ENCODE data around the gene SMAD7. TPM values are rescaled to one million over a fixed set of nuclear protein-coding genes. Genes with fewer than 3 reads are reported as not detected.
A peak's percentile ranks its signal among the peaks of the same experiment; 100 is the strongest.

Gene SMAD7
- total RNA-seq, 2 experiments from 2014 or later: 13.6 to 14.4 TPM

GRCh38 chr18:48938827-48939204 is 11.9 kb downstream of the SMAD7 start:
- no peak for DNase-seq
- ChIA-PET CTCF (interaction anchor here (1.1 kb wide), 1 partner anchor 161 kb away, joined by 3 read pairs; no protein-coding TSS in a partner anchor), POLR2A (no interaction called here)
- Mint-ChIP-seq H3K36me3 (peaks cover 10% of the 10 kb centered on the region), H3K9me3 (no peaks in the 10 kb centered on the region), H3K4me1 (ENCODE audit: low read depth) (peaks cover 86% of the 10 kb centered on the region), H3K4me3 (no peak overlapping the region), H3K27me3 (no peaks in the 10 kb centered on the region), H3K27ac (no peak overlapping the region)
- intact Hi-C loops (cut with micrococcal nuclease): loop anchor here (10.0 kb wide), 2 partner anchors 1014 to 1346 kb away; partner anchors contain the start of genes CXXC1 and MBD1

DNA sequence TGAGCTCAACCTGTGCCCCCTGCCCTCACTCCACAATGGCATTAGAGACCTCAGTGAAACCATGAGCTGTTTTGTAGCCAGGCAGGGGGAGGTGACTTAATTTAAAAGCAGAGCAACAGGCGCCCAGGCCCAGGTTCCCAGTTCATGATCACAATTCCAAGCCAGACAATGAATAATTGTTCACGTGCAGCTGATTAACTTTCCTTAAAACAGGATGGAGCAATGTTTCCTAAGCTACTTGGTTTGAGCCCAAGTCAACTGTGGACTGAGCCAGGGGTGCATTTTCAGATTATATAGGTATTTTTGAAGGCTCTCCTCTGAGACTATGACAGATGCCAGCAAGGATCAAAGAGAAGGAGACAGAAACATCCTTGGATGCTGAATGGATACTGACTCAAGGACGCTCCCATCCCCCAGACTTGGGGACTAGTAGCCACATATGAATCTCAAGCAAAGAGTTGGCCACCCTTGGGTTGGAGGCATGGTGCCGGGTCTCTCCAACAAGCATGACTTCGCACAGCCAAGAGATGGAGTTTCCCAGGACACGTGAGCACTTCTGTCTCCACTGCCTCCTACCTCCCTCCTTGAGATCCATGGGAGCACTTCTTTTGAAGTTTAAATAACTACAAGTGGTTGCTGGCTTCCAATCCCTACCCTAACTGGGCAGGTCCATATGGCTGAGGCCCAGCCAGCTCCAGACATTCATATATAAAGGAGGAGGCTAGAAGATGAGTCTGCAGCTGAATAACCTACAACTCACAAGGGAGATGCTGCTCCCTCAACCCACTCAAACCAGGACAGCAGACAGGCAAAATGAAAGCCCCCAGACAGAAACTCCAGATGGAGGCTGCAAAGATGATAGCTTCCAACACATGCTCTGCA is 12.7 kb downstream of the SMAD7 start:
- no peaks in the 10 kb centered on the region for H3K9me3 Mint-ChIP-seq
- ChIA-PET POLR2A (no interaction called here), CTCF (interaction anchor here (1.1 to 1.3 kb wide), 2 partner anchors 25 to 160 kb away, joined by 3 to 4 read pairs; no protein-coding TSS in a partner anchor)
- H3K27ac Mint-ChIP-seq: peak overlapping the region; percentile 20
- H3K27me3 Mint-ChIP-seq: no peaks in the 10 kb centered on the region
- H3K36me3 Mint-ChIP-seq: peaks cover 8% of the 10 kb centered on the region
- DNase-seq: no peak
- intact Hi-C loops (cut with micrococcal nuclease): loop anchor here (10.0 kb wide), 2 partner anchors 1013 to 1347 kb away; partner anchors contain the start of genes CXXC1 and MBD1
- no peak overlapping the region for H3K4me3 Mint-ChIP-seq
- peaks cover 86% of the 10 kb centered on the region for H3K4me1 Mint-ChIP-seq (ENCODE audit: low read depth)

DNA sequence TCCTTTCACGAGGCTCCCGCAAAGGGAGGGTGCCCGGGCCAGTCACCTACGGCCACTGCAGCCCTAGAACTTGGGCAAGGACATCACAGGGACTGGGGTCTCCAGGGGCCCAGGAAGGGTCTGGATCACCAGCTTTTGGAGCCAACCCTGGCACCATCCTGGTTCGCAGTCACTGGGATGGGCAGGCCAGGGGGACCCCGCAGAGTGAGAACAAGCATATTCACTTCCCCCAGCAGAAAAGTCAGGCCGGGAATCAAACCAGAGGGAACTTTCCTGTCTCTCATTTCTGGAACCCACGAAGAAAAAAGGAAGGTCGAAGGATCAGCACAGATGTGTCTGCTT is 15.4 kb downstream of the SMAD7 start:
- peak overlapping the region; percentile 76 for H3K27ac Mint-ChIP-seq
- intact Hi-C loops (cut with micrococcal nuclease): loop anchor here (10.0 kb wide), 2 partner anchors 1011 to 1349 kb away; partner anchors contain the start of genes CXXC1 and MBD1
- no peaks in the 10 kb centered on the region for H3K9me3 Mint-ChIP-seq
- ChIA-PET CTCF (no interaction called here), POLR2A (no interaction called here)
- no peaks in the 10 kb centered on the region for H3K27me3 Mint-ChIP-seq
- H3K4me3 Mint-ChIP-seq: no peak overlapping the region
- H3K4me1 Mint-ChIP-seq (ENCODE audit: low read depth): peaks cover 89% of the 10 kb centered on the region
- no peaks in the 10 kb centered on the region for H3K36me3 Mint-ChIP-seq
- DNase-seq: no peak

- H3K4me1 Mint-ChIP-seq (ENCODE audit: low read depth): peaks cover 89% of the 10 kb centered on the region
- peak overlapping the region; percentile 76 for H3K27ac Mint-ChIP-seq
- ChIA-PET POLR2A (interaction anchor here (0.6 to 3.5 kb wide), 3 partner anchors 18 to 779 kb away, joined by 3 to 24 read pairs (median 3); partner anchors contain the start of genes C18orf32 and SMAD7), CTCF (interaction anchor here (1.2 kb wide), 1 partner anchor 10 kb away, joined by 3 read pairs; no protein-coding TSS in a partner anchor)
- H3K9me3 Mint-ChIP-seq: no peaks in the 10 kb centered on the region
- no peaks in the 10 kb centered on the region for H3K27me3 Mint-ChIP-seq
- intact Hi-C loops (cut with micrococcal nuclease): loop anchor here (5.0 to 10.0 kb wide), 3 partner anchors 232 to 1350 kb away; partner anchors contain the start of genes CXXC1 and MBD1
- no peaks in the 10 kb centered on the region for H3K36me3 Mint-ChIP-seq
- DNase-seq: no peak
- peak overlapping the region; percentile 40 for H3K4me3 Mint-ChIP-seq
These were observed 15.9 kb downstream of the SMAD7 start for GRCh38 chr18:48934723-48935432.

DNA sequence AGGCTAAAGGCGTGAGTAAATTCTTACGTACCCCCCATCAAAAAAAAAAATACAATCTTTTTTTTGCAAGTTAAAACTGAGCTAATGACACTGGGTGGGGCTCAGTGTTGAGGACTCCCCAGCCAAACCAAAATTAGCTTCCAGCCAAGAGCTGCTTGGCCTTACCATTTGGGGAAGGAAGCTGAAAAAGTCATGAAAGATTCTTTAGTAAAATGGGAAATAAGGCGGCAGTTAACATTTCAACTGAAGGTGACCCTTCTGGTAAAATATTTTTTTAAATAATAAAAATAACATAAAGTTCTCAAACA is 16.4 kb downstream of the SMAD7 start:
- DNase-seq: no peak
- H3K27ac Mint-ChIP-seq: peak overlapping the region; percentile 76
- H3K4me3 Mint-ChIP-seq: peak overlapping the region; percentile 33
- CTCF ChIA-PET: interaction anchor here (1.2 kb wide), 1 partner anchor 9 kb away, joined by 3 read pairs; no protein-coding TSS in a partner anchor
- peaks cover 89% of the 10 kb centered on the region for H3K4me1 Mint-ChIP-seq (ENCODE audit: low read depth)
- no peaks in the 10 kb centered on the region for H3K9me3 Mint-ChIP-seq
- H3K27me3 Mint-ChIP-seq: no peaks in the 10 kb centered on the region
- no peaks in the 10 kb centered on the region for H3K36me3 Mint-ChIP-seq
- POLR2A ChIA-PET: interaction anchor here (0.6 to 3.5 kb wide), 3 partner anchors 18 to 778 kb away, joined by 3 to 24 read pairs (median 3); partner anchors contain the start of genes C18orf32 and SMAD7
- intact Hi-C loops (cut with micrococcal nuclease): loop anchor here (5.0 to 10.0 kb wide), 3 partner anchors 233 to 1350 kb away; partner anchors contain the start of genes CXXC1 and MBD1

DNA sequence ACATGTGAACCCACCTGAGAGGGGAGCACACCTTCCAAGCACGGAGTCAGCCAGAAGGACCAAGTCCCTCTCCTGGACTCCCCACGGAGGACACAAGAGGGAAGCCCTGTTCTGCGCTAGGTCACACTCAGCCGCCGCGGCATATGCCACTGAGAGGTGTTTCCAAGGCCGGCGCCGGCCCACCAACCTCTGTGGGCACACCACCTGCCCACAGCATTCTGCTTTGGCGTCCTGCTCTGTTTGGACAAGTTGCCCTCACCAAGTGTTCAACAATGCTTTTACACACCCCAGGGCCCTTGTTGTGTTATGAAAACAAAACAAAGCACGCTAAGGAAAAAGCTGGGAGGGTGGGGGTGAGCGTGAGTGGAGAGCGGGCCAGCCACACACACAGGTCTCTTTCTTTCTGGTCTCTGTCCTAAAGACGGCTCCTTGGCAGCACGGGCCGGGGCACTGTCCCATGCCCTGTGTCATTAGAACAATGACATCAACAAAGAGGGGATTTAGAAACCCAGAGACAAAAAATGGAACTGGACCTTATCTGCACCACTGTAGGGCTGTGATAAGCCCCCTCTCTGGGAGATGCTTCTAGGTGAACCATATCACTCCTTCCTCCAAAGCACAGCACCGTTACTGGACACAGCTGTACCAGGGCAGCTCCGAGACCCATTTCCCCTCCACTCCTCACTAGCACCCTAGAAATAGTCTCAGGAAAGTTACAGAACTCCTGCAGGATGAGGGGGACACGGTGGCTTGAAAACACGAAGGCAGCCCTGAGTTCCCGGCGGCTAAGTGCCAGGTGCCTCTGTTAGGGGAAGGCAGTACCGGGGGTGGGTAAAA is 17.0 kb downstream of the SMAD7 start:
- peak overlapping the region; percentile 33 for H3K4me3 Mint-ChIP-seq
- H3K27ac Mint-ChIP-seq: peak overlapping the region; percentile 98
- no peaks in the 10 kb centered on the region for H3K9me3 Mint-ChIP-seq
- H3K27me3 Mint-ChIP-seq: no peaks in the 10 kb centered on the region
- ChIA-PET POLR2A (interaction anchor here (0.5 to 3.5 kb wide), 5 partner anchors 11 to 804 kb away, joined by 3 to 24 read pairs (median 3); partner anchors contain the start of genes C18orf32 and SMAD7), CTCF (interaction anchor here (1.2 kb wide), 1 partner anchor 9 kb away, joined by 3 read pairs; no protein-coding TSS in a partner anchor)
- intact Hi-C loops (cut with micrococcal nuclease): loop anchor here (2.0 to 10.0 kb wide), 4 partner anchors 65 to 1351 kb away; partner anchors contain the start of genes CXXC1 and MBD1
- H3K36me3 Mint-ChIP-seq: no peaks in the 10 kb centered on the region
- H3K4me1 Mint-ChIP-seq (ENCODE audit: low read depth): peaks cover 91% of the 10 kb centered on the region
- DNase-seq: no peak

GRCh38 chr18:48932822-48933510 is 17.8 kb downstream of the SMAD7 start:
- intact Hi-C loops (cut with micrococcal nuclease): loop anchor here (1.0 to 10.0 kb wide), 7 partner anchors 7 to 1352 kb away; partner anchors contain the start of genes CXXC1 and MBD1
- H3K27me3 Mint-ChIP-seq: no peaks in the 10 kb centered on the region
- peak overlapping the region; percentile 98 for H3K27ac Mint-ChIP-seq
- CTCF ChIA-PET: interaction anchor here (1.4 to 1.9 kb wide), 3 partner anchors 14 to 19 kb away, joined by 5 to 6 read pairs (median 6); partner anchors contain the start of gene SMAD7
- DNase-seq: peak; percentile 39
- no peaks in the 10 kb centered on the region for H3K9me3 Mint-ChIP-seq
- POLR2A ChIA-PET: interaction anchor here (0.5 to 3.5 kb wide), 8 partner anchors 12 to 804 kb away, joined by 3 to 24 read pairs (median 6); partner anchors contain the start of gene SMAD7
- peaks cover 91% of the 10 kb centered on the region for H3K4me1 Mint-ChIP-seq (ENCODE audit: low read depth)
- no peaks in the 10 kb centered on the region for H3K36me3 Mint-ChIP-seq
- peak overlapping the region; percentile 80 for H3K4me3 Mint-ChIP-seq

DNA sequence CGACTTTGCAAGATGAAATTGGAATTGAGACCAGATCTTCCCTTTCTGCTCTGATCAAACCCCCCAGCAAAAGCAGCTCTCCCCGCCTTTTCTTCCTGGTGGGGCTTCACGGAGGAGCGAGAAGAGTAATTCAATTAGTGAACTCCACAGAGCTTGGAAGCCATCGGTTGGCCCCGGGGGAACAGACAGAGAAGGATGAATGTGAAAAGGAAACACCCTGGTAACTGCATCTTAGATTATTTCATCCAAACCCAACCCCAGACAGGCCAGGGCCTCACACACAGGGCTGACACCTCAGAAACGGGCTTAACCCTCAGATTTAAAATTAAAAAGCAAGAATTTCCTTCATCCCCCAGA is 18.3 kb downstream of the SMAD7 start:
- Mint-ChIP-seq H3K36me3 (no peaks in the 10 kb centered on the region), H3K4me3 (peak overlapping the region; percentile 80), H3K27ac (peak overlapping the region; percentile 98), H3K9me3 (no peaks in the 10 kb centered on the region), H3K4me1 (ENCODE audit: low read depth) (peaks cover 89% of the 10 kb centered on the region), H3K27me3 (no peaks in the 10 kb centered on the region)
- POLR2A ChIA-PET: interaction anchor here (1.1 to 3.5 kb wide), 9 partner anchors 12 to 112 kb away, joined by 4 to 24 read pairs (median 6); partner anchors contain the start of gene SMAD7
- CTCF ChIA-PET: interaction anchor here (1.0 to 1.9 kb wide), 4 partner anchors 15 to 19 kb away, joined by 3 to 6 read pairs (median 6); partner anchors contain the start of gene SMAD7
- DNase-seq: no peak
- intact Hi-C loops (cut with micrococcal nuclease): loop anchor here (1.0 to 10.0 kb wide), 7 partner anchors 8 to 1352 kb away; partner anchors contain the start of genes CXXC1 and MBD1

GRCh38 chr18:48931680-48932461 is 18.9 kb downstream of the SMAD7 start:
- Mint-ChIP-seq H3K4me3 (peak overlapping the region; percentile 80), H3K27ac (peak overlapping the region; percentile 98), H3K36me3 (no peaks in the 10 kb centered on the region), H3K4me1 (ENCODE audit: low read depth) (peaks cover 94% of the 10 kb centered on the region), H3K27me3 (no peaks in the 10 kb centered on the region), H3K9me3 (no peaks in the 10 kb centered on the region)
- CTCF ChIA-PET: interaction anchor here (0.6 to 1.9 kb wide), 5 partner anchors 15 to 76 kb away, joined by 3 to 6 read pairs (median 5); partner anchors contain the start of gene SMAD7
- DNase-seq: peak; percentile 85
- POLR2A ChIA-PET: interaction anchor here (1.1 to 3.5 kb wide), 9 partner anchors 12 to 111 kb away, joined by 4 to 24 read pairs (median 6); partner anchors contain the start of gene SMAD7
- intact Hi-C loops (cut with micrococcal nuclease): loop anchor here (1.0 to 10.0 kb wide), 7 partner anchors 8 to 1353 kb away; partner anchors contain the start of genes CXXC1 and MBD1

Data from activated CD4-positive, alpha-beta memory T cell treated with anti-CD3 and anti-CD28 coated beads for 36 hours (primary cell).